PFSK-1 (cell line): ENCODE measurements around the gene TMPRSS5.

Experiments
- FOXP2 ChIP-seq: optimal IDR thresholded peaks from 2 replicates; pipeline ENCODE3; 2011; ENCODE audit warnings: borderline replicate concordance, control low read depth, inconsistent platforms; ENCODE audit not compliant: insufficient read depth; ENCODE audit errors: extremely low read length, extremely low read depth
- POLR2AphosphoS5 ChIP-seq: IDR thresholded peaks from 2 replicates; pipeline ENCODE4 v1.6.1; 2012; ENCODE audit warnings: low read depth, mild to moderate bottlenecking, control low read depth, low read length, moderate library complexity
- SIN3A ChIP-seq: IDR thresholded peaks from 2 replicates; pipeline ENCODE4 v1.6.1; 2012; ENCODE audit warnings: mild to moderate bottlenecking, low read length, moderate library complexity, borderline replicate concordance; ENCODE audit not compliant: insufficient read depth
- TAF1 ChIP-seq: IDR thresholded peaks from 2 replicates; pipeline ENCODE4 v1.6.1; 2012; ENCODE audit warnings: low read length, control low read depth, borderline replicate concordance; ENCODE audit not compliant: insufficient read depth
- TF ChIP-seq, protein P1 (sequence below), 2 experiments: IDR thresholded peaks; 2 replicates each; pipeline versions ENCODE4 v1.6.1 to v1.8.0; 2011 to 2012; ENCODE audit warnings: low read depth in 2 of 2, low read length in 2 of 2, control low read depth in 1 of 2, inconsistent platforms in 1 of 2, mild to moderate bottlenecking in 1 of 2, moderate library complexity in 1 of 2; ENCODE audit not compliant: insufficient read depth in 1 of 2

TMPRSS5 gene

DNA sequence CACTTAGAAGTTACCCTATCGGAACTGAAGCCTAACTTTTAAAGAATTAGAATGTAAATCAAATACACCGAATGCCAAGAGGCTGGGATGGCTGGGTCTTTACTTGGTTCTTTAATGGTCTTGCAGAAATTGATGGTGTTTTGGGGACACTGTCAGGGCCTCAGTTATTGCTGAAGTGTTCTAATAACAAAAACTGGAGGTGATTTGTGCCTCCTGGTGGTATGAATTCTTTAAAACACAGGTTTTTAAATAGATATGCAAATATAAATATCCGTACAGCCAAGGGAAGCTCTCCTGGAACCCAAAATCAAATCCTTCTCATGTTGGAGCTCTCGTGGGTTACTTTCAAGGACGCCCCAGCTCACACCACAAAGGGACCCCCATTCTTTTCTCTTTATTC is 19.3 kb upstream of the TMPRSS5 start:
- TF ChIP-seq TAF1 (no peak), POLR2AphosphoS5 (no peak), FOXP2 (no peak), SIN3A (no peak)
- TF ChIP-seq, protein P1, sequence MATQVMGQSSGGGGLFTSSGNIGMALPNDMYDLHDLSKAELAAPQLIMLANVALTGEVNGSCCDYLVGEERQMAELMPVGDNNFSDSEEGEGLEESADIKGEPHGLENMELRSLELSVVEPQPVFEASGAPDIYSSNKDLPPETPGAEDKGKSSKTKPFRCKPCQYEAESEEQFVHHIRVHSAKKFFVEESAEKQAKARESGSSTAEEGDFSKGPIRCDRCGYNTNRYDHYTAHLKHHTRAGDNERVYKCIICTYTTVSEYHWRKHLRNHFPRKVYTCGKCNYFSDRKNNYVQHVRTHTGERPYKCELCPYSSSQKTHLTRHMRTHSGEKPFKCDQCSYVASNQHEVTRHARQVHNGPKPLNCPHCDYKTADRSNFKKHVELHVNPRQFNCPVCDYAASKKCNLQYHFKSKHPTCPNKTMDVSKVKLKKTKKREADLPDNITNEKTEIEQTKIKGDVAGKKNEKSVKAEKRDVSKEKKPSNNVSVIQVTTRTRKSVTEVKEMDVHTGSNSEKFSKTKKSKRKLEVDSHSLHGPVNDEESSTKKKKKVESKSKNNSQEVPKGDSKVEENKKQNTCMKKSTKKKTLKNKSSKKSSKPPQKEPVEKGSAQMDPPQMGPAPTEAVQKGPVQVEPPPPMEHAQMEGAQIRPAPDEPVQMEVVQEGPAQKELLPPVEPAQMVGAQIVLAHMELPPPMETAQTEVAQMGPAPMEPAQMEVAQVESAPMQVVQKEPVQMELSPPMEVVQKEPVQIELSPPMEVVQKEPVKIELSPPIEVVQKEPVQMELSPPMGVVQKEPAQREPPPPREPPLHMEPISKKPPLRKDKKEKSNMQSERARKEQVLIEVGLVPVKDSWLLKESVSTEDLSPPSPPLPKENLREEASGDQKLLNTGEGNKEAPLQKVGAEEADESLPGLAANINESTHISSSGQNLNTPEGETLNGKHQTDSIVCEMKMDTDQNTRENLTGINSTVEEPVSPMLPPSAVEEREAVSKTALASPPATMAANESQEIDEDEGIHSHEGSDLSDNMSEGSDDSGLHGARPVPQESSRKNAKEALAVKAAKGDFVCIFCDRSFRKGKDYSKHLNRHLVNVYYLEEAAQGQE (IDR thresholded peaks at IDR 0.05; ENCODE audit: insufficient read depth in 1 of 2, low read depth in 2 of 2, low read length in 2 of 2): no peak

DNA sequence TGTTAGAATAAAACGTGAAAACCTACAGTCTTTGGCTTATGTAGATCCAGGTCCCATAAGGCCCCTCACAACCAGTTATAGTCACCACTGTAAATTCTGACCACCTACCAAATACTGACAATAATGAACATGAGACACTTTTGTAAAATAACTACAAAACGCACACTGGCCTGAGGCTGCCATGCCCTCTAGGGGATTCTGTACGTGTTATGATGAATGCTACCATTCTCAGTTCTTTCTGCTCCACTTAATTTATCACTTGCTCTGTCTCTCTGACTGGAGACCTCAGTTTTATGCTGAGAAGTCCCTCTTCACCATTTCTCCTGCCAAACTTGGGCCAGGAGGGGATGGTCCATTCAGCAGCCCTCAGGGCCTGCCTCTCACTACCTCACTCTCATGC is 18.7 kb upstream of the TMPRSS5 start:
- TF ChIP-seq SIN3A: no peak
- no peak for TF ChIP-seq FOXP2
- TF ChIP-seq, protein P1 (IDR thresholded peaks at IDR 0.05; ENCODE audit: insufficient read depth in 1 of 2, low read depth in 2 of 2, low read length in 2 of 2): no peak
- no peak for TF ChIP-seq POLR2AphosphoS5
- TF ChIP-seq TAF1: no peak

DNA sequence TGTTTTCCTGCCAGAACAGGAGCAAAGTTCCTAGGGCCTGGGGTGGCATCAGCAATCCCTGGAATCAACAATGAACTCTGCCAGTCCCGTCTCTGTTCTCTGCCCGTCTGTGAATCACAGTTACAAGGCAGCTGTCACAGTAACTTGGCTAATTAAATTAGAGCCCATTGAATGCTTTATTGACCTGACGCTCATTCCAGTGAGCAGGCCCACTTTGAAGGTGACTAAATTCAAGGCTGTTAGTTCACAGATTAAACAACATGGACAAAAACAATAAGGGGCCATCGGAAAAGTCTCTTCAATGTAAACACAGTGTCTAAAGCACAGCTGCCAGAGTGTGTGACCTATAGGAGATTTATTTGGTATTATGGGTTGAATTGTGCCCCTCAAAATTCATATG is 17.7 kb upstream of the TMPRSS5 start:
- TF ChIP-seq SIN3A (no peak), POLR2AphosphoS5 (no peak), TAF1 (no peak), FOXP2 (no peak)
- TF ChIP-seq, protein P1 (IDR thresholded peaks at IDR 0.05; ENCODE audit: insufficient read depth in 1 of 2, low read depth in 2 of 2, low read length in 2 of 2): no peak

DNA sequence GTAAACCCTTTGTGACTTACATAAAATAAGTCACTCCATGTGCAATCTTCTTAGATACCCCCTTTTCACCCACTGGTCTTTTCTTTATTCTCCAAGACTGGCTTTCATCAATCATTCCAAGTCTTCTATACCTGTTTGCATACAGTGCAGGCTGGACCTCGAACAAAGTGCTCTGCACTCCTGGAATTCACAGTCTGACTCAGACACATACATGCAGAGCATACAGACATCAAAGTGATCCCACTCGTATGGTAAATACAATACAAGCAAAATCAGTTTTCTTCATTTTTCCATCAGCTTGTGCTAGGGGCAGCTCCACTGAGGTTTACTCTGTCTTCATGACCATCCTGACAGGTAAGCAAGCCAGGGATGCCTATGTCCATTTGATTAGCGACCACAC is 16.8 kb upstream of the TMPRSS5 start:
- no peak for TF ChIP-seq SIN3A
- TF ChIP-seq, protein P1 (IDR thresholded peaks at IDR 0.05; ENCODE audit: insufficient read depth in 1 of 2, low read depth in 2 of 2, low read length in 2 of 2): no peak

DNA sequence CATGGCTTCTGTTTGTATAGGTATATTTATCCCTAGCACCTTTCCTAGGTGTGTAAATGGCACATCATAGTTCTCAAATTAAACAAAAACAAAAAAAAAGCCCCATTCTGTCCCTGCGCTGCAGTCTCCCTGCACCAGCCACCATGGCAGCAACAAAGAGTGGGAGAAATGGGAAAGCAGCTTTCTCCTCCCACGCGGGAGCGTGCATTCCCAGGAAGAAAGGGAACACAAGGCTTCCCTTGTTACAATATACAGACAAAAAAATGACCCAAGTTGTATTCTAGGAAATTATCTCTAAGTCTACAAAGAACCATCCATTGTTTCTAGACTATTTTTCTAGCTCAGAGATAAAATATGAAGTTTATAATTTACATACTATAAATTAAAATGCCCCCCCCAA is 16.1 kb upstream of the TMPRSS5 start:
- no peak for TF ChIP-seq POLR2AphosphoS5
- TF ChIP-seq, protein P1 (IDR thresholded peaks at IDR 0.05; ENCODE audit: insufficient read depth in 1 of 2, low read depth in 2 of 2, low read length in 2 of 2): no peak
- TF ChIP-seq TAF1: no peak
